Activated CD4-positive, alpha-beta T cell treated with anti-CD3 and anti-CD28 coated beads, Interleukin-2, Interleukin-6, amounts not matched to agents 100 ng/mL and 50 ng/mL, durations not matched to agents 16 hours and 8 hours (primary cell): ENCODE results near the gene CXCL11.
"Not testable (repeated sequence)": the region's sequence is repeated elsewhere in the genome, so short reads cannot be mapped to it uniquely, and the experiment has no call there.

Source experiments
- DNase-seq: peaks from one replicate; pipeline ENCODE4 v3.0.0-alpha.2; 2020

CXCL11 gene

GRCh38 chr4:76035799-76036380, at the start of gene CXCL11:
Gene CXCL11, minus strand, starts transcription at chr4:76036070. Its CDS starts 83 bp downstream, at chr4:76035987.
- no peak for DNase-seq

GRCh38 chr4:76084542-76084941, 48.7 kb upstream of the CXCL11 start:
- DNase-seq: no peak

GRCh38 chr4:76083386-76083988, 47.6 kb upstream of the CXCL11 start:
- no peak for DNase-seq

- DNase-seq: no peak
Measured at GRCh38 chr4:76078033-76078613, 42.3 kb upstream of the CXCL11 start.

GRCh38 chr4:76074993-76075600, 39.2 kb upstream of the CXCL11 start:
- no peak for DNase-seq

GRCh38 chr4:76074468-76074867, 38.6 kb upstream of the CXCL11 start, which contains the start of gene ART3:
Gene ART3, plus strand, starts transcription at chr4:76074709. Its CDS starts 1,181 bp downstream, at chr4:76075890.
- no peak for DNase-seq

GRCh38 chr4:76072760-76073159, 36.9 kb upstream of the CXCL11 start:
- DNase-seq: no peak

- peak; percentile 87 for DNase-seq
Measured at GRCh38 chr4:76067652-76068286, 31.9 kb upstream of the CXCL11 start.

GRCh38 chr4:76066546-76066945, 30.7 kb upstream of the CXCL11 start:
- no peak for DNase-seq

- no peak for DNase-seq
Measured at GRCh38 chr4:76061982-76062381, 26.1 kb upstream of the CXCL11 start.

GRCh38 chr4:76061421-76061820, 25.6 kb upstream of the CXCL11 start:
- no peak for DNase-seq

GRCh38 chr4:76060506-76060905, 24.6 kb upstream of the CXCL11 start:
- no peak for DNase-seq

- DNase-seq: peak; percentile 79
Measured at GRCh38 chr4:76059750-76060149, 23.9 kb upstream of the CXCL11 start.

GRCh38 chr4:76058888-76059426, 23.1 kb upstream of the CXCL11 start:
- DNase-seq: peak; percentile 72

GRCh38 chr4:76058302-76058701, 22.4 kb upstream of the CXCL11 start:
- DNase-seq: peak; percentile 81

GRCh38 chr4:76055421-76055820, 19.6 kb upstream of the CXCL11 start:
- no peak for DNase-seq

GRCh38 chr4:76055016-76055415, 19.1 kb upstream of the CXCL11 start:
- DNase-seq: peak; percentile 87

GRCh38 chr4:76053730-76054129, 17.9 kb upstream of the CXCL11 start:
- no peak for DNase-seq

- DNase-seq: not testable (repeated sequence)
Measured at GRCh38 chr4:76050560-76051050, 14.7 kb upstream of the CXCL11 start.

GRCh38 chr4:76049860-76050416, 14.1 kb upstream of the CXCL11 start:
- DNase-seq: not testable (repeated sequence)

- DNase-seq: not testable (repeated sequence)
Measured at GRCh38 chr4:76044686-76045085, 8.8 kb upstream of the CXCL11 start.

GRCh38 chr4:76043306-76043705, 7.4 kb upstream of the CXCL11 start:
- DNase-seq: not testable (repeated sequence)
